Esophagus squamous epithelium (tissue), 5 donors: Measurements from ENCODE around the gene ARHGEF11. TPM values are rescaled to one million over a fixed set of nuclear protein-coding genes. Genes with fewer than 3 reads are reported as not detected.

ENCODE experiments used
- DNase-seq: peaks from one replicate; lab custom pipeline; 2025; lab: John Stamatoyannopoulos, UW
- H3K27ac ChIP-seq, 4 donors: fragments of 200-600 bp; sonication (generic); one replicate each; pipeline ENCODE4 v1.5.1; 2016 to 2019; ENCODE audit warnings: mild to moderate bottlenecking in 1 of 4
- H3K27me3 ChIP-seq, 4 donors: fragments of 200-600 bp; sonication (generic); 1 replicate in 3 of 4; 2 replicates in 1 of 4; pipeline versions ENCODE4 v1.5.1 to v1.6.0; 2017 to 2021; ENCODE audit warnings: antibody characterized with exemption in 1 of 4
- H3K36me3 ChIP-seq, 3 donors: fragments of 200-600 bp; sonication (generic); one replicate each; pipeline ENCODE4 v1.5.1; 2016 to 2019
- H3K4me1 ChIP-seq, 3 donors: fragments of 200-600 bp; sonication (generic); one replicate each; pipeline ENCODE4 v1.5.1; 2017 to 2019
- H3K4me3 ChIP-seq, 4 donors: fragments of 200-600 bp; sonication (generic); 1 replicate in 3 of 4; 2 replicates in 1 of 4; pipeline ENCODE4 v1.5.1; 2016 to 2019; ENCODE audit warnings: mild to moderate bottlenecking in 2 of 4, moderate library complexity in 1 of 4
- H3K9me3 ChIP-seq, 3 donors: fragments of 200-600 bp; sonication (generic); one replicate each; pipeline ENCODE4 v1.5.1; 2016 to 2019
- POLR2A ChIP-seq, 4 donors: fragments of 450-650 bp; IDR thresholded peaks; one replicate each; pipeline ENCODE4 v1.6.1; 2017; ENCODE audit warnings: antibody characterized with exemption in 4 of 4, mild to moderate bottlenecking in 4 of 4, moderate library complexity in 3 of 4
- WGBS, 2 donors: methylation state at CpG; one replicate each; pipeline ENCODE4 v1.1.5; 2018; 5-methylcytosine and 5-hydroxymethylcytosine counted together
- intact Hi-C: fragments of 100-400 bp; cut with DNase I; formaldehyde crosslinking; loops from one replicate; pipeline ENCODE4 v1.15.0; 2022
- total RNA-seq, 4 donors: library from RNA; depleted of rRNA; stranded (reverse); fragments of >200 nt; gene quantifications; one replicate each; pipeline ENCODE4 v1.1.0, GENCODE V29; 2016
- TF ChIP-seq, protein P1 (sequence below), 6 experiments: fragments of 450-650 bp in 4 of 6; fragments of 200-600 bp in 2 of 6; sonication (generic) in 2 of 6; IDR thresholded peaks; one replicate each; pipeline ENCODE4 v1.5.1; 2016 to 2019; ENCODE audit warnings: antibody characterized with exemption in 6 of 6, mild to moderate bottlenecking in 4 of 6, moderate library complexity in 4 of 6
- donor health status: DM: yes; HTN: yes; CAD: no.

The ARHGEF11 gene
- total RNA-seq, 4 donors from 2014 or later, result 15.5 to 24.2 (median 19.4) TPM

DNA sequence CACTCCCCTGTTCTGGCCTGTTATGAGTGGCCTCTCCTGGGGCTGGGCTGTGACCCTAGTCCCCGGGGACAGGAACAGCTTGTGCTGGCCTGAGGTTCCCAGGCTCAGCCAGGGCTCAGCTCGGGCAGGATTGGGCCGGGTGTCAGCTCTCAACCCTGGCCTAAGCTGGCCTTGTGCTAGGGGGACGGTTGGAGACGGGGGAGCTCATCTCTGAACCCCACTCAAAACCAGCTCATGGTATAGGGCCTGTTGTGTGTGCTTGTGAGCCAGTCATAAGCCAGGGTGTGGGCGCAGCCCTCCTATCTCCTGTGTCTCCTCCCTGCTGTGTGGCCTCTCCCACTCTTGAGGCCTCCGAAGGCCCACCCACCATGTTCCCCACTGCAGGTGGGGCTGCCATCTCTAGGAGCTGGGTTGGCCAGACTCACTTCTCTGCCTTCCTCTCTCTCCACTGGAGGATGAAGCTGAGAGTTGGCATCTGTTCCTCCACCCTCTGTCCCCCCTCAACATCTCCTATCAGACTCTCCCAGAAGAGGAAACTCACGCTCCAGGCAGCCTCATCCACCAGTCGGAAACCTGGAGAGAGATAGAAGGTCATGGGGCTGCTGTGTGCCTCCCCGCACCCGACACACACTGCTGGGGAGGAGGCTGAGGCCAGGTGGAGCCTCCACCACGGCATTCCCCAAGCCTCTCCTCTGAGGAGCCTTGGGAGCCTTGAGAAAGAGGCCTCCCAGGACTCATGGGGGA, 150.7 kb downstream of the ARHGEF11 start:
- no peak for DNase-seq
- WGBS, 2 donors, result 50 to 83% methylated on average over 2 to 3 of the region's 12 CpGs
- Histone ChIP-seq H3K4me1 (peaks cover 11 to 84% (median 36%) of the 10 kb centered on the region in 3 donors), H3K27ac (peak overlapping the region; percentile 69 to 89 (median 88)), H3K36me3 (no peaks in the 10 kb centered on the region), H3K9me3 (no peaks in the 10 kb centered on the region), H3K4me3 (peak overlapping the region in 3 of 4 donors; percentile 48 to 65 (median 50)), H3K27me3 (peaks cover 0 to 55% (median 2%) of the 10 kb centered on the region in 4 donors)
- TF ChIP-seq, protein P1, sequence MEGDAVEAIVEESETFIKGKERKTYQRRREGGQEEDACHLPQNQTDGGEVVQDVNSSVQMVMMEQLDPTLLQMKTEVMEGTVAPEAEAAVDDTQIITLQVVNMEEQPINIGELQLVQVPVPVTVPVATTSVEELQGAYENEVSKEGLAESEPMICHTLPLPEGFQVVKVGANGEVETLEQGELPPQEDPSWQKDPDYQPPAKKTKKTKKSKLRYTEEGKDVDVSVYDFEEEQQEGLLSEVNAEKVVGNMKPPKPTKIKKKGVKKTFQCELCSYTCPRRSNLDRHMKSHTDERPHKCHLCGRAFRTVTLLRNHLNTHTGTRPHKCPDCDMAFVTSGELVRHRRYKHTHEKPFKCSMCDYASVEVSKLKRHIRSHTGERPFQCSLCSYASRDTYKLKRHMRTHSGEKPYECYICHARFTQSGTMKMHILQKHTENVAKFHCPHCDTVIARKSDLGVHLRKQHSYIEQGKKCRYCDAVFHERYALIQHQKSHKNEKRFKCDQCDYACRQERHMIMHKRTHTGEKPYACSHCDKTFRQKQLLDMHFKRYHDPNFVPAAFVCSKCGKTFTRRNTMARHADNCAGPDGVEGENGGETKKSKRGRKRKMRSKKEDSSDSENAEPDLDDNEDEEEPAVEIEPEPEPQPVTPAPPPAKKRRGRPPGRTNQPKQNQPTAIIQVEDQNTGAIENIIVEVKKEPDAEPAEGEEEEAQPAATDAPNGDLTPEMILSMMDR (IDR thresholded peaks at IDR 0.05), result no peak
- no peak for TF ChIP-seq POLR2A (IDR thresholded peaks at IDR 0.05)
- intact Hi-C loops, result no loop called here

DNA sequence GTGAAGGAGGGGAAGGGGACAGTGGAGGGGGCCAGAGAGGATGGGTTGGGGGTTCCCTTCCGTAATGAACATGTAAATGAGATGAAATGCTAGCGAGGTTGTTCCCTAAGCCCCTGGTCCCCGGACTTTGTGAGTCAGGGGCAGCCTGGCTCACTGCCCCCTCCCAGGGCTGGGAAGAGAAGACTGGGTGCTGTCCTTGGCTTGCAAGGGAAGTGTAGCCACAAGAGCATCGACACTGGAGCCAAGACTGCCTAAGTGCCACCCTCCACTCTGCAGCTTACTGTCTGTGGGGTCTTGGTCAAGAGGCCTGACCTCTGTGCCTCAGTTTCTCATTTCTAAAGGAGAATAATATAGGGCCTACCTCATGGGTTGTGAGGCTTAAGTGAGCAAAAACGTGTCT, 151.5 kb downstream of the ARHGEF11 start:
- Histone ChIP-seq H3K36me3 (no peaks in the 10 kb centered on the region), H3K4me1 (peaks cover 11 to 75% (median 29%) of the 10 kb centered on the region in 3 donors), H3K9me3 (no peaks in the 10 kb centered on the region), H3K4me3 (peak overlapping the region; percentile 23 to 65 (median 49)), H3K27ac (peak overlapping the region; percentile 69 to 89 (median 88)), H3K27me3 (peaks cover 0 to 46% (median 2%) of the 10 kb centered on the region in 4 donors)
- no peak for TF ChIP-seq POLR2A (IDR thresholded peaks at IDR 0.05)
- TF ChIP-seq, protein P1 (IDR thresholded peaks at IDR 0.05), result no peak
- WGBS, 2 donors, result 38 to 39% methylated on average over 4 to 5 of the region's 5 CpGs
- intact Hi-C loops, result no loop called here
- no peak for DNase-seq

DNA sequence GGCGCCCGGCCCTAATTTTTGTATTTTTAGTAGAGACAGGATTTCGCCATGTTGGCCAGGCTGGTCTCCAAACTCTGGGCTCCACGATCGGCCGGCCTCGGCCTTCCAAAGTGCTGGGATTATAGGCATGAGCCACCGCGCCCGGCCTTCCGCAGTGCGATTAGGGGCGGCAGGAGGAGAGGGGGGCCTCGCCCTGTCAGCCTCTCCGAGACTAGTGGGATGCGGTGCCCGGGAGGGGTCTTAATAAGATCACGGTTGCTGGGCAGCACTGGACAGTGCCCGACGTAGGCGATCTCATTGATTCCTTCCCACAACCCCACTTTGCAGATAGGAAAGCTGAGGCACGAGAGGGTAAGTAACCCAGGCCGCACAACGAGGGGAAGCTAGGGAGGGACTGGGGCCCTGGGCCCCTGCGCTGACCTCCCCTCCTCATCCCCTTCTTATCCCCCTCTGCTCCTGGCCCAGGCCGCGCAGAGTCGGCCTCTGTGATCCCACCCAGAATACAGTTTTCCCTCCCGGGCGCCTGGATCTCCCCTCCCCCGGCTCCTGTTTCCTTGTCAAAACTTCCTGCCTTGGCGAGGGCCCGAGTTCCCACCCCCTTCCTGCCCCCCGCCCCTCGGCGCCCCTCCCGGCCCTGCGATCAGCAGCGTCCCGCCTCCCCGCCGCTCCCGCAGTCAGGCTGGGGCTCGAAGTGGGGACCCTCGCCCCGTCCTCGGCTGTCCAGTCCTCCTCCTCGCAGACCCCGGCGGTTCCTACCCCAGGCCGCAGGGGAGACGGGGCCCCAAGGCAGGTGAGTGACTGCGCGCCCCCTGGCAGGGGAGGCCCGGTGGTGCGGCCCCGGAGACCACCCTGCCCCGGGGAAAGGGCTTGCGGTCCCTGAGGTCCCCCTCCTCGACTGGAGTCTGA, 152.2 kb downstream of the ARHGEF11 start, which contains the start of gene PEAR1:
Gene PEAR1, plus strand, starts transcription at position 671 of the 906 bp plus-strand sequence. CDS start 10,209 bp downstream, outside the sequence.
- intact Hi-C loops, result no loop called here
- Histone ChIP-seq H3K27ac (peak within 1 kb of the TSS; percentile 69 to 89 (median 88)), H3K36me3 (no peaks in the 10 kb centered on the region), H3K27me3 (peaks cover 0 to 52% (median 2%) of the 10 kb centered on the region in 4 donors), H3K4me1 (peaks cover 7 to 68% (median 26%) of the 10 kb centered on the region in 3 donors), H3K9me3 (no peaks in the 10 kb centered on the region), H3K4me3 (peak within 1 kb of the TSS; percentile 23 to 65 (median 49))
- TF ChIP-seq POLR2A (IDR thresholded peaks at IDR 0.05), result peak in 1 of 4 donors; percentile 39
- TF ChIP-seq, protein P1 (IDR thresholded peaks at IDR 0.05), result no peak
- DNase-seq, result no peak
- 16 to 25% methylated on average over 13 to 37 of the region's 60 CpGs for WGBS, 2 donors

DNA sequence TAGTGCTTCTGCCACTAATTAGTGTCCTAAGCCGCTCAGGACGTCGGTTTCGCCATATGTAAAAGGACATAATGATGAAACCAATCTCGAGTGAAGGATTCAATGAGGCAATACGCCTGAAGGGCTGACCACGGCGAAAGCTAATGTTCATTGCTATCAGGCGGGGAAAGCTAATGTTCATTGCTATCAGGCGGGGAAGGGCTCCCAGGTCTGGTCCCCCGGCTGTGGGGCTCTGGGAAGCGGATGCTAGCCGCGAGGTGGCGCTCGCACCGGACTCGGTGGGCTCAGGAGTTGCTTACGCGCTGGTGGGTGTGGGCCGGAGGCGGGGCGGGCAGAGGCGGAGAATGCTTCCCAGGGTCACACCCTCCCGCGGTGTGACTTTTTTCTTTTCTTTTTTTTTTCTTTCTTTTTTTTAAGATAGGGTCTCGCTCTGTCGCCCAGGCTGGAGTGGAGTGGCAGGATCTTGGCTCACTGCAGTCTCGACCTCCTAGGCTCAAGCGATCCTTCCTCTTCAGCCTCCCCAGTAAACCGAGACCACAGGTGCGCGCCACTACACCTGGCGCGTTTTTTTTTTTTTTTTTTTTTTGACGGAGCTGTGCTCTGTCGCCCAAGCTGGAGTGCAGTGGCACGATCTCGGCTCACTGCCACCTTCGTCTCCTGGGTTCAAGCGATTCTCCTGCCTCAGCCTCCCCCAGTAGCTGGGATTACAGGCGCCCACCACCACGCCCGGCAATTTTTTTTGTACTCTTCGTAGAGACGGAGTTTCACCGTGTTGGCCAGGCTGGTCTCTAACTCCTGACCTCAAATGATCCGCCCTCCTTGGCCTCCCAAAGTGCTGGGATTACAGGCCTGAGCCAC, 153.1 kb downstream of the ARHGEF11 start:
- Histone ChIP-seq H3K36me3 (no peaks in the 10 kb centered on the region), H3K9me3 (no peaks in the 10 kb centered on the region), H3K27me3 (peaks cover 0 to 61% (median 2%) of the 10 kb centered on the region in 4 donors), H3K4me1 (peaks cover 7 to 60% (median 19%) of the 10 kb centered on the region in 3 donors), H3K4me3 (peak overlapping the region in 3 of 4 donors; percentile 48 to 65 (median 50)), H3K27ac (peak overlapping the region in 3 of 4 donors; percentile 87 to 89 (median 89))
- 1 to 5% methylated on average over 35 to 45 of the region's 48 CpGs for WGBS, 2 donors
- no peak for DNase-seq
- TF ChIP-seq, protein P1 (IDR thresholded peaks at IDR 0.05), result peak; percentile 66 to 90 (median 80)
- no peak for TF ChIP-seq POLR2A (IDR thresholded peaks at IDR 0.05)
- intact Hi-C loops, result no loop called here
